Measurements from ENCODE around the gene TPST2. TPM values are rescaled to one million over a fixed set of nuclear protein-coding genes. Genes with fewer than 3 reads are reported as not detected.

TPST2 gene
- total and polyA plus RNA-seq, 7 experiments from 2014 or later = 14.4 to 44.8 (median 20.6) TPM

GRCh38 chr22:26546282-26546681 lies 43.6 kb downstream of the TPST2 start:
- no peak overlapping the region for H3K4me3 ChIP-seq (ENCODE audit: low read length)
- DNase-seq (no peak), ATAC-seq (no peak)
- H3K4me3 Mint-ChIP-seq = peak overlapping the region in 1 of 10 donors; percentile 59
- H3K36me3 Mint-ChIP-seq = peaks cover 0 to 16% (median 4%) of the 10 kb centered on the region in 5 donors
- ChIA-PET POLR2A (no interaction called here), CTCF (no interaction called here)
- H3K27me3 ChIP-seq (ENCODE audit: control insufficient read depth in 2 of 2, insufficient read depth in 2 of 2, low read length in 2 of 2) = no peaks in the 10 kb centered on the region
- peaks cover 0 to 13% of the 10 kb centered on the region in 2 donors for H3K4me1 ChIP-seq (ENCODE audit: control insufficient read depth in 2 of 2, insufficient read depth in 2 of 2, low read length in 2 of 2)
- H3K4me1 Mint-ChIP-seq = peaks cover 4 to 58% (median 14%) of the 10 kb centered on the region in 7 donors
- intact Hi-C loops (cut with micrococcal nuclease) = no loop called here
- peak overlapping the region in 4 of 9 donors; percentile 6 to 60 (median 53) for H3K27ac Mint-ChIP-seq
- H3K27ac ChIP-seq (ENCODE audit: low read depth, low read length) = no peak overlapping the region
- no peaks in the 10 kb centered on the region for H3K9me3 ChIP-seq (ENCODE audit: control insufficient read depth in 2 of 3, low read length in 3 of 3)
- H3K36me3 ChIP-seq (ENCODE audit: control insufficient read depth in 2 of 3, insufficient read depth in 3 of 3, low read length in 3 of 3) = peaks cover 0 to 6% (median 0%) of the 10 kb centered on the region in 3 experiments
- peaks cover 0 to 5% (median 0%) of the 10 kb centered on the region in 11 donors for H3K9me3 Mint-ChIP-seq
- no peaks in the 10 kb centered on the region for H3K27me3 Mint-ChIP-seq

GRCh38 chr22:26545827-26546226 lies 44.1 kb downstream of the TPST2 start:
- CTCF ChIA-PET = no interaction called here
- Histone ChIP-seq H3K9me3 (ENCODE audit: control insufficient read depth in 2 of 3, low read length in 3 of 3) (no peaks in the 10 kb centered on the region), H3K36me3 (ENCODE audit: control insufficient read depth in 2 of 3, insufficient read depth in 3 of 3, low read length in 3 of 3) (peaks cover 0 to 10% (median 0%) of the 10 kb centered on the region in 3 experiments), H3K4me3 (ENCODE audit: low read length) (no peak overlapping the region), H3K4me1 (ENCODE audit: control insufficient read depth in 2 of 2, insufficient read depth in 2 of 2, low read length in 2 of 2) (peaks cover 0 to 13% of the 10 kb centered on the region in 2 donors), H3K27me3 (ENCODE audit: control insufficient read depth in 2 of 2, insufficient read depth in 2 of 2, low read length in 2 of 2) (no peaks in the 10 kb centered on the region), H3K27ac (ENCODE audit: low read depth, low read length) (no peak overlapping the region)
- Mint-ChIP-seq H3K27me3 (no peaks in the 10 kb centered on the region), H3K36me3 (peaks cover 0 to 16% (median 5%) of the 10 kb centered on the region in 5 donors), H3K4me3 (peak overlapping the region in 1 of 10 donors; percentile 43), H3K9me3 (peaks cover 0 to 5% (median 0%) of the 10 kb centered on the region in 11 donors), H3K4me1 (peaks cover 4 to 56% (median 14%) of the 10 kb centered on the region in 7 donors), H3K27ac (peak overlapping the region in 2 of 9 donors; percentile 6 to 54)
- ATAC-seq (no peak), DNase-seq (no peak)
- intact Hi-C loops (cut with micrococcal nuclease) = no loop called here
- POLR2A ChIA-PET = no interaction called here

GRCh38 chr22:26545385-26545784 lies 44.5 kb downstream of the TPST2 start:
- H3K27me3 ChIP-seq (ENCODE audit: control insufficient read depth in 2 of 2, insufficient read depth in 2 of 2, low read length in 2 of 2) = no peaks in the 10 kb centered on the region
- H3K27me3 Mint-ChIP-seq = no peaks in the 10 kb centered on the region
- H3K4me1 ChIP-seq (ENCODE audit: control insufficient read depth in 2 of 2, insufficient read depth in 2 of 2, low read length in 2 of 2) = peaks cover 0 to 13% of the 10 kb centered on the region in 2 donors
- H3K4me3 Mint-ChIP-seq = no peak overlapping the region
- ChIA-PET CTCF (no interaction called here), POLR2A (interaction anchor here (1.0 kb wide), 1 partner anchor 42 kb away, joined by 3 read pairs; no protein-coding TSS in a partner anchor)
- H3K27ac Mint-ChIP-seq = peak overlapping the region in 1 of 9 donors; percentile 41
- H3K36me3 ChIP-seq (ENCODE audit: control insufficient read depth in 2 of 3, insufficient read depth in 3 of 3, low read length in 3 of 3) = peaks cover 0 to 14% (median 0%) of the 10 kb centered on the region in 3 experiments
- ATAC-seq = no peak
- no peak for DNase-seq
- peaks cover 4 to 56% (median 14%) of the 10 kb centered on the region in 7 donors for H3K4me1 Mint-ChIP-seq
- no peak overlapping the region for H3K4me3 ChIP-seq (ENCODE audit: low read length)
- H3K9me3 ChIP-seq (ENCODE audit: control insufficient read depth in 2 of 3, low read length in 3 of 3) = no peaks in the 10 kb centered on the region
- H3K9me3 Mint-ChIP-seq = peaks cover 0 to 5% (median 0%) of the 10 kb centered on the region in 11 donors
- intact Hi-C loops (cut with micrococcal nuclease) = no loop called here
- H3K36me3 Mint-ChIP-seq = peaks cover 0 to 18% (median 7%) of the 10 kb centered on the region in 5 donors
- H3K27ac ChIP-seq (ENCODE audit: low read depth, low read length) = no peak overlapping the region

- H3K9me3 Mint-ChIP-seq = peaks cover 0 to 5% (median 0%) of the 10 kb centered on the region in 11 donors
- peaks cover 0 to 21% (median 7%) of the 10 kb centered on the region in 5 donors for H3K36me3 Mint-ChIP-seq
- no peak for ATAC-seq
- ChIA-PET POLR2A (interaction anchor here (1.0 kb wide), 1 partner anchor 43 kb away, joined by 3 read pairs; no protein-coding TSS in a partner anchor), CTCF (no interaction called here)
- DNase-seq = no peak
- H3K4me1 Mint-ChIP-seq = peaks cover 4 to 54% (median 9%) of the 10 kb centered on the region in 7 donors
- H3K9me3 ChIP-seq (ENCODE audit: control insufficient read depth in 2 of 3, low read length in 3 of 3) = no peaks in the 10 kb centered on the region
- no peak overlapping the region for H3K4me3 ChIP-seq (ENCODE audit: low read length)
- no peak overlapping the region for H3K27ac ChIP-seq (ENCODE audit: low read depth, low read length)
- H3K36me3 ChIP-seq (ENCODE audit: control insufficient read depth in 2 of 3, insufficient read depth in 3 of 3, low read length in 3 of 3) = peaks cover 0 to 23% (median 5%) of the 10 kb centered on the region in 3 experiments
- peak overlapping the region in 3 of 9 donors; percentile 8 to 71 (median 38) for H3K27ac Mint-ChIP-seq
- no peak overlapping the region for H3K4me3 Mint-ChIP-seq
- H3K4me1 ChIP-seq (ENCODE audit: control insufficient read depth in 2 of 2, insufficient read depth in 2 of 2, low read length in 2 of 2) = peaks cover 0 to 13% of the 10 kb centered on the region in 2 donors
- intact Hi-C loops (cut with micrococcal nuclease) = loop anchor here in 1 of 2 donors (5.0 kb wide), 1 partner anchor 48 kb away; the partner anchor contains the start of gene TPST2
- H3K27me3 ChIP-seq (ENCODE audit: control insufficient read depth in 2 of 2, insufficient read depth in 2 of 2, low read length in 2 of 2) = no peaks in the 10 kb centered on the region
- H3K27me3 Mint-ChIP-seq = no peaks in the 10 kb centered on the region
Observed at GRCh38 chr22:26544489-26544888, 45.4 kb downstream of the TPST2 start.

- no peak for DNase-seq
- H3K4me3 ChIP-seq (ENCODE audit: low read length) = no peak overlapping the region
- H3K4me1 ChIP-seq (ENCODE audit: control insufficient read depth in 2 of 2, insufficient read depth in 2 of 2, low read length in 2 of 2) = peaks cover 0 to 13% of the 10 kb centered on the region in 2 donors
Observed at GRCh38 chr22:26542831-26543230, 47.1 kb downstream of the TPST2 start.

GRCh38 chr22:26541167-26541819 lies 48.6 kb downstream of the TPST2 start:
- Histone ChIP-seq H3K4me3 (ENCODE audit: low read length) (no peak overlapping the region), H3K4me1 (ENCODE audit: control insufficient read depth in 2 of 2, insufficient read depth in 2 of 2, low read length in 2 of 2) (peaks cover 0 to 4% of the 10 kb centered on the region in 2 donors), H3K9me3 (ENCODE audit: control insufficient read depth in 2 of 3, low read length in 3 of 3) (no peaks in the 10 kb centered on the region), H3K27ac (ENCODE audit: low read depth, low read length) (no peak overlapping the region), H3K27me3 (ENCODE audit: control insufficient read depth in 2 of 2, insufficient read depth in 2 of 2, low read length in 2 of 2) (no peaks in the 10 kb centered on the region), H3K36me3 (ENCODE audit: control insufficient read depth in 2 of 3, insufficient read depth in 3 of 3, low read length in 3 of 3) (peaks cover 0 to 43% (median 13%) of the 10 kb centered on the region in 3 experiments)
- intact Hi-C loops (cut with micrococcal nuclease) = loop anchor here in 1 of 2 donors (5.0 kb wide), 1 partner anchor 51 kb away; the partner anchor contains the start of gene TPST2
- H3K27ac Mint-ChIP-seq = no peak overlapping the region
- peaks cover 7 to 30% (median 9%) of the 10 kb centered on the region in 5 donors for H3K36me3 Mint-ChIP-seq
- ATAC-seq = no peak
- ChIA-PET POLR2A (no interaction called here), CTCF (no interaction called here)
- H3K4me1 Mint-ChIP-seq = peaks cover 4 to 38% (median 10%) of the 10 kb centered on the region in 7 donors
- no peak overlapping the region for H3K4me3 Mint-ChIP-seq
- DNase-seq = no peak
- no peaks in the 10 kb centered on the region for H3K27me3 Mint-ChIP-seq
- no peaks in the 10 kb centered on the region for H3K9me3 Mint-ChIP-seq

More at GRCh38 chr22:26542831-26543230, 47.1 kb downstream of the TPST2 start:
- peaks cover 3 to 25% (median 9%) of the 10 kb centered on the region in 5 donors for H3K36me3 Mint-ChIP-seq
- CTCF ChIA-PET = interaction anchor here (0.7 kb wide), 1 partner anchor 40 kb away, joined by 3 read pairs; no protein-coding TSS in a partner anchor
- intact Hi-C loops (cut with micrococcal nuclease) = loop anchor here in 1 of 2 donors (5.0 kb wide), 1 partner anchor 49 kb away; the partner anchor contains the start of gene TPST2
- ATAC-seq = peak; percentile 79
- Histone ChIP-seq H3K27me3 (ENCODE audit: control insufficient read depth in 2 of 2, insufficient read depth in 2 of 2, low read length in 2 of 2) (no peaks in the 10 kb centered on the region), H3K27ac (ENCODE audit: low read depth, low read length) (no peak overlapping the region), H3K36me3 (ENCODE audit: control insufficient read depth in 2 of 3, insufficient read depth in 3 of 3, low read length in 3 of 3) (peaks cover 0 to 38% (median 10%) of the 10 kb centered on the region in 3 experiments), H3K9me3 (ENCODE audit: control insufficient read depth in 2 of 3, low read length in 3 of 3) (no peaks in the 10 kb centered on the region)
- peak overlapping the region in 5 of 9 donors; percentile 12 to 49 (median 42) for H3K27ac Mint-ChIP-seq
- H3K4me3 Mint-ChIP-seq = no peak overlapping the region
- POLR2A ChIA-PET = no interaction called here
- H3K9me3 Mint-ChIP-seq = peaks cover 0 to 5% (median 0%) of the 10 kb centered on the region in 11 donors
- no peaks in the 10 kb centered on the region for H3K27me3 Mint-ChIP-seq
- H3K4me1 Mint-ChIP-seq = peaks cover 4 to 51% (median 13%) of the 10 kb centered on the region in 7 donors

Data from naive thymus-derived CD4-positive, alpha-beta T cell (primary cell).